C4-2B (cell line): ENCODE measurements around the gene AMZ1.

Experiments
- CTCF ChIP-seq: fragments of 450-650 bp; conservative IDR thresholded peaks from 2 replicates; pipeline ENCODE4 v1.5.1; 2017; ENCODE audit warnings: mild to moderate bottlenecking
- ZFX ChIP-seq: fragments of 450-650 bp; IDR thresholded peaks from 2 replicates; pipeline ENCODE4 v1.6.1; 2017

DNA sequence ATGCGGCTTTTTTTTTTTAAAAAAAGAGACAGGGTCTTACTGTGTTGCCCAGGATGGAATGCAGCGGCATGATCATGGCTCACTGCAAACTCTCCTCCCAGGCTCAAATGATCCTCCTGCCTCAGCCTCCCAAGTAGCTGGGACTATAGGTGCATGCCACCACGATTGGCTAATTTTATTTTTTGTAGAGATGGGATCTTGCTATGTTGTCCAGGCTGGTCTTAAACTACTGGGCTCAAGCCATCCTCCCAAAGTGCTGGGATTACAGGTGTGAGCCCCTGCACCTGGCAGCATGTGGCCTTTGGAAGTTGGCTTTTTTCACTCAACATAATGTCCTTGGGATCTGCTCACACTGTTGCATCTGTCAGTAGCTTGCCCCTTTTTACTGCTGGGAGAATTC is 65.1 kb downstream of the AMZ1 start:
- TF ChIP-seq CTCF: no peak
- TF ChIP-seq ZFX: no peak
